PFSK-1 (cell line): ENCODE measurements around the gene DIP2C.

Source experiments
- FOXP2 ChIP-seq: optimal IDR thresholded peaks from 2 replicates; pipeline ENCODE3; 2011; ENCODE audit warnings: borderline replicate concordance, control low read depth, inconsistent platforms; ENCODE audit not compliant: insufficient read depth; ENCODE audit errors: extremely low read length, extremely low read depth
- POLR2AphosphoS5 ChIP-seq: IDR thresholded peaks from 2 replicates; pipeline ENCODE4 v1.6.1; 2012; ENCODE audit warnings: low read depth, mild to moderate bottlenecking, control low read depth, low read length, moderate library complexity
- REST ChIP-seq, 2 experiments: IDR thresholded peaks; 2 replicates each; pipeline versions ENCODE4 v1.6.1 to v1.8.0; 2011 to 2012; ENCODE audit warnings: low read depth in 2 of 2, low read length in 2 of 2, control low read depth in 1 of 2, inconsistent platforms in 1 of 2, mild to moderate bottlenecking in 1 of 2, moderate library complexity in 1 of 2; ENCODE audit not compliant: insufficient read depth in 1 of 2
- SIN3A ChIP-seq: IDR thresholded peaks from 2 replicates; pipeline ENCODE4 v1.6.1; 2012; ENCODE audit warnings: mild to moderate bottlenecking, low read length, moderate library complexity, borderline replicate concordance; ENCODE audit not compliant: insufficient read depth
- TAF1 ChIP-seq: IDR thresholded peaks from 2 replicates; pipeline ENCODE4 v1.6.1; 2012; ENCODE audit warnings: low read length, control low read depth, borderline replicate concordance; ENCODE audit not compliant: insufficient read depth

The DIP2C gene

GRCh38 chr10:712089-712488 is 22.6 kb upstream of the DIP2C start:
- TF ChIP-seq TAF1 (no peak), FOXP2 (no peak), SIN3A (no peak), POLR2AphosphoS5 (no peak), REST (IDR thresholded peaks at IDR 0.05; ENCODE audit: insufficient read depth in 1 of 2, low read depth in 2 of 2, low read length in 2 of 2) (no peak)

GRCh38 chr10:707861-708260 is 18.4 kb upstream of the DIP2C start:
- TF ChIP-seq FOXP2 = no peak
- no peak for TF ChIP-seq SIN3A
- no peak for TF ChIP-seq REST (IDR thresholded peaks at IDR 0.05; ENCODE audit: insufficient read depth in 1 of 2, low read depth in 2 of 2, low read length in 2 of 2)
- TF ChIP-seq POLR2AphosphoS5 = no peak
- no peak for TF ChIP-seq TAF1

GRCh38 chr10:707456-707855 is 18.0 kb upstream of the DIP2C start:
- TF ChIP-seq TAF1 = no peak
- no peak for TF ChIP-seq SIN3A
- TF ChIP-seq REST (IDR thresholded peaks at IDR 0.05; ENCODE audit: insufficient read depth in 1 of 2, low read depth in 2 of 2, low read length in 2 of 2) = no peak
- TF ChIP-seq POLR2AphosphoS5 = no peak
- TF ChIP-seq FOXP2 = no peak

GRCh38 chr10:703118-703517 is 13.7 kb upstream of the DIP2C start:
- TF ChIP-seq TAF1 (no peak), REST (IDR thresholded peaks at IDR 0.05; ENCODE audit: insufficient read depth in 1 of 2, low read depth in 2 of 2, low read length in 2 of 2) (no peak), POLR2AphosphoS5 (no peak), SIN3A (no peak), FOXP2 (no peak)

- TF ChIP-seq POLR2AphosphoS5 (no peak), TAF1 (no peak), FOXP2 (no peak), SIN3A (no peak), REST (IDR thresholded peaks at IDR 0.05; ENCODE audit: insufficient read depth in 1 of 2, low read depth in 2 of 2, low read length in 2 of 2) (no peak)
Measured at GRCh38 chr10:697097-697875, 7.8 kb upstream of the DIP2C start.
